Measurements from ENCODE around the gene NDUFA11.

- no peak for TF ChIP-seq CTCF (IDR thresholded peaks at IDR 0.05; ENCODE audit: low read depth, low read length, poor library complexity, severe bottlenecking)
- no peak for TF ChIP-seq EZH2phosphoT487 (IDR thresholded peaks at IDR 0.05; ENCODE audit: borderline replicate concordance, low read length)
These were observed 52.3 kb downstream of the NDUFA11 start, which contains the start of gene FUT3 for GRCh38 chr19:5851302-5851701.

Data from DOHH2 (cell line).